WTC11 (cell line): ENCODE measurements around the gene MARCHF4. TPM values are rescaled to one million over a fixed set of nuclear protein-coding genes. Genes with fewer than 3 reads are reported as not detected.

ENCODE experiments used
- ATAC-seq: fragments of 200-7000 bp; cut with Tn5 transposase; 2 replicates; pipeline ENCODE4 v1.10.0; 2021; ENCODE audit warnings: mild to moderate bottlenecking, moderate library complexity
- CTCF ChIA-PET: fragments of 300-600 bp; sonication (Branson Sonifier 250); formaldehyde crosslinking; loops from one replicate; lab custom pipeline; 2021; ENCODE audit warnings: antibody characterized with exemption; lab: Charles Lee
- POLR2A ChIA-PET: fragments of 350-600 bp; sonication (Branson Sonifier 250); formaldehyde crosslinking; loops from one replicate; lab custom pipeline; 2021; ENCODE audit warnings: antibody characterized with exemption; lab: Charles Lee
- DNase-seq: peaks from one replicate; pipeline ENCODE4 v3.0.0; 2021; ENCODE audit warnings: low spot score
- H3K27ac Mint-ChIP-seq: 2 replicates; pipeline ENCODE4 v1.8.0; 2021; ENCODE audit warnings: mixed read lengths
- H3K27me3 Mint-ChIP-seq: 2 replicates; pipeline ENCODE4 v1.8.0; 2021; ENCODE audit warnings: low read depth, mild to moderate bottlenecking, moderate library complexity, mixed read lengths
- H3K36me3 Mint-ChIP-seq: 2 replicates; pipeline ENCODE4 v1.8.0; 2021; ENCODE audit warnings: mixed read lengths
- H3K4me1 Mint-ChIP-seq: 2 replicates; pipeline ENCODE4 v1.8.0; 2022; ENCODE audit warnings: mixed read lengths
- H3K4me3 Mint-ChIP-seq: 2 replicates; pipeline ENCODE4 v1.8.0; 2021; ENCODE audit warnings: mild to moderate bottlenecking, moderate library complexity, mixed read lengths
- H3K9me3 Mint-ChIP-seq: 2 replicates; pipeline ENCODE4 v1.8.0; 2021; ENCODE audit warnings: mixed read lengths
- ATF3 ChIP-seq: sonication (generic); formaldehyde crosslinking; conservative IDR thresholded peaks from 2 replicates; pipeline ENCODE4 v1.8.1; 2022; ENCODE audit warnings: mild to moderate bottlenecking, missing genetic modification reagents
- CREM ChIP-seq: sonication (generic); formaldehyde crosslinking; IDR thresholded peaks from 2 replicates; pipeline ENCODE4 v1.8.1; 2022; ENCODE audit warnings: mild to moderate bottlenecking, missing genetic modification reagents, moderate library complexity
- FOXJ3 ChIP-seq: sonication (generic); formaldehyde crosslinking; IDR thresholded peaks from 2 replicates; pipeline ENCODE4 v1.9.0; 2021; ENCODE audit warnings: missing genetic modification reagents, mild to moderate bottlenecking, borderline replicate concordance
- HMGA2 ChIP-seq: fragments of 250-450 bp; sonication (Bioruptor Pico); IDR thresholded peaks from 2 replicates; pipeline ENCODE4 v1.4.0; 2021; ENCODE audit warnings: mild to moderate bottlenecking, moderate library complexity
- IRF1 ChIP-seq: sonication (generic); formaldehyde crosslinking; IDR thresholded peaks from 2 replicates; pipeline ENCODE4 v1.8.0; 2023; ENCODE audit warnings: missing genetic modification reagents
- JAZF1 ChIP-seq: fragments of 250-450 bp; sonication (Bioruptor Pico); IDR thresholded peaks from 2 replicates; pipeline ENCODE4 v1.9.0; 2021; ENCODE audit warnings: moderate library complexity, mild to moderate bottlenecking, inconsistent platforms
- MAX ChIP-seq: sonication (generic); formaldehyde crosslinking; IDR thresholded peaks from 2 replicates; pipeline ENCODE4 v1.8.0; 2022; ENCODE audit warnings: mild to moderate bottlenecking, missing genetic modification reagents
- NFATC4 ChIP-seq: fragments of 250-450 bp; sonication (Bioruptor Pico); IDR thresholded peaks from 2 replicates; pipeline ENCODE4 v1.9.0; 2021; ENCODE audit warnings: mild to moderate bottlenecking
- PREB ChIP-seq: sonication (generic); formaldehyde crosslinking; IDR thresholded peaks from 2 replicates; pipeline ENCODE4 v1.8.1; 2022; ENCODE audit warnings: mild to moderate bottlenecking, missing genetic modification reagents, moderate library complexity, borderline replicate concordance
- RELA ChIP-seq: sonication (generic); formaldehyde crosslinking; IDR thresholded peaks from 2 replicates; pipeline ENCODE4 v1.8.1; 2022; ENCODE audit warnings: missing genetic modification reagents, mild to moderate bottlenecking, borderline replicate concordance
- SOX15 ChIP-seq: fragments of 250-450 bp; sonication (Bioruptor Pico); IDR thresholded peaks from 2 replicates; pipeline ENCODE4 v1.9.0; 2021; ENCODE audit warnings: mild to moderate bottlenecking
- STAT6 ChIP-seq: sonication (generic); formaldehyde crosslinking; conservative IDR thresholded peaks from 2 replicates; pipeline ENCODE4 v1.8.1; 2023; ENCODE audit warnings: mild to moderate bottlenecking, low read depth, missing genetic modification reagents, moderate library complexity
- TCF7 ChIP-seq: sonication (generic); formaldehyde crosslinking; IDR thresholded peaks from 2 replicates; pipeline ENCODE4 v1.8.0; 2022; ENCODE audit warnings: mild to moderate bottlenecking, low read depth, missing genetic modification reagents, moderate library complexity
- TP53 ChIP-seq: sonication (generic); formaldehyde crosslinking; IDR thresholded peaks from 2 replicates; pipeline ENCODE4 v1.8.1; 2023; ENCODE audit warnings: mild to moderate bottlenecking, missing genetic modification reagents
- USF2 ChIP-seq: sonication (generic); formaldehyde crosslinking; IDR thresholded peaks from 2 replicates; pipeline ENCODE4 v1.8.1; 2023; ENCODE audit warnings: mild to moderate bottlenecking, missing genetic modification reagents, moderate library complexity
- ZBTB43 ChIP-seq: sonication (generic); formaldehyde crosslinking; IDR thresholded peaks from 2 replicates; pipeline ENCODE4 v1.8.1; 2023; ENCODE audit warnings: mild to moderate bottlenecking, missing genetic modification reagents
- ZNF121 ChIP-seq: sonication (generic); formaldehyde crosslinking; IDR thresholded peaks from 2 replicates; pipeline ENCODE4 v1.8.0; 2023; ENCODE audit warnings: missing genetic modification reagents
- ZNF281 ChIP-seq: sonication (generic); formaldehyde crosslinking; IDR thresholded peaks from 2 replicates; pipeline ENCODE4 v1.8.0; 2023; ENCODE audit warnings: mild to moderate bottlenecking, missing genetic modification reagents
- total RNA-seq: library from RNA; stranded (reverse); gene quantifications from 3 replicates; pipeline ENCODE4 v1.2.3, GENCODE V29; 2021

Gene MARCHF4
- total RNA-seq, 1 experiment from 2014 or later, result 2.6 TPM

GRCh38 chr2:216365518-216365917 lies 6.8 kb downstream of the MARCHF4 start:
- Mint-ChIP-seq H3K36me3 (no peaks in the 10 kb centered on the region), H3K4me3 (no peak overlapping the region), H3K27ac (no peak overlapping the region), H3K4me1 (peaks cover 23% of the 10 kb centered on the region), H3K9me3 (no peaks in the 10 kb centered on the region), H3K27me3 (peaks cover 25% of the 10 kb centered on the region)
- no peak for TF ChIP-seq ZNF121 (CRISPR knock-in tag)
- TF ChIP-seq ZBTB43, result no peak
- no peak for TF ChIP-seq FOXJ3
- TF ChIP-seq STAT6, result no peak
- no peak for TF ChIP-seq TCF7 (CRISPR knock-in tag)
- no peak for TF ChIP-seq HMGA2 (CRISPR knock-in tag)
- no peak for TF ChIP-seq JAZF1
- no peak for TF ChIP-seq CREM (CRISPR knock-in tag)
- no peak for TF ChIP-seq ZNF281
- no peak for TF ChIP-seq PREB
- no peak for TF ChIP-seq TP53
- no peak for TF ChIP-seq USF2 (CRISPR knock-in tag)
- no peak for TF ChIP-seq NFATC4
- no peak for TF ChIP-seq RELA (CRISPR knock-in tag)
- no peak for TF ChIP-seq SOX15
- TF ChIP-seq MAX (CRISPR knock-in tag), result no peak
- DNase-seq (no peak), ATAC-seq (no peak)
- ChIA-PET POLR2A (no interaction called here), CTCF (no interaction called here)

GRCh38 chr2:216363221-216363620 lies 9.1 kb downstream of the MARCHF4 start:
- DNase-seq (no peak), ATAC-seq (no peak)
- TF ChIP-seq IRF1 (no peak), CREM (CRISPR knock-in tag) (no peak), ATF3 (CRISPR knock-in tag) (no peak), USF2 (CRISPR knock-in tag) (no peak)
- H3K27me3 Mint-ChIP-seq, result peaks cover 4% of the 10 kb centered on the region
- POLR2A ChIA-PET, result no interaction called here
- H3K9me3 Mint-ChIP-seq, result no peaks in the 10 kb centered on the region
- no peaks in the 10 kb centered on the region for H3K36me3 Mint-ChIP-seq
- no peak overlapping the region for H3K27ac Mint-ChIP-seq
- H3K4me1 Mint-ChIP-seq, result peaks cover 16% of the 10 kb centered on the region
- no peak overlapping the region for H3K4me3 Mint-ChIP-seq
- CTCF ChIA-PET, result interaction anchor here (1.2 kb wide), 1 partner anchor 41 kb away, joined by 3 read pairs; no protein-coding TSS in a partner anchor
